GM04503 (cell line): ENCODE measurements around the gene RAC3.

ENCODE experiments used
- DNase-seq: peaks from one replicate; pipeline ENCODE4 v3.0.0-alpha.2; 2012; ENCODE audit warnings: low read depth

Gene RAC3

GRCh38 chr17:82031303-82031884 is at the start of gene RAC3:
RAC3 (plus strand) TSS chr17:82031678; CDS start chr17:82031762, 84 bp downstream.
- no peak for DNase-seq

- DNase-seq: no peak
Measured at GRCh38 chr17:81983011-81983638, 48.4 kb upstream of the RAC3 start.

- no peak for DNase-seq
Measured at GRCh38 chr17:81983639-81984373, 47.7 kb upstream of the RAC3 start.

- DNase-seq: no peak
Measured at GRCh38 chr17:81984773-81985410, 46.6 kb upstream of the RAC3 start.

GRCh38 chr17:81986606-81987005 is 44.9 kb upstream of the RAC3 start:
- no peak for DNase-seq

GRCh38 chr17:81987161-81987770 is 44.2 kb upstream of the RAC3 start:
- DNase-seq: no peak

GRCh38 chr17:81990836-81991683 is 40.4 kb upstream of the RAC3 start:
- no peak for DNase-seq

GRCh38 chr17:81991684-81992305 is 39.7 kb upstream of the RAC3 start:
- peak; percentile 44 for DNase-seq

- DNase-seq: no peak
Measured at GRCh38 chr17:81992306-81993102, 39.0 kb upstream of the RAC3 start.

- no peak for DNase-seq
Measured at GRCh38 chr17:81993729-81994592, 37.5 kb upstream of the RAC3 start.

- DNase-seq: no peak
Measured at GRCh38 chr17:81994593-81995462, 36.6 kb upstream of the RAC3 start.

- no peak for DNase-seq
Measured at GRCh38 chr17:81995463-81996231, 35.8 kb upstream of the RAC3 start.

GRCh38 chr17:81996232-81996756 is 35.2 kb upstream of the RAC3 start:
- DNase-seq: no peak

- DNase-seq: no peak
Measured at GRCh38 chr17:81996757-81997441, 34.6 kb upstream of the RAC3 start.

- DNase-seq: no peak
Measured at GRCh38 chr17:81998212-81998611, 33.3 kb upstream of the RAC3 start.

- no peak for DNase-seq
Measured at GRCh38 chr17:81998691-81999438, 32.6 kb upstream of the RAC3 start.
